Neuronal stem cell (in vitro differentiated cells): ENCODE data around the gene PACRG.

ENCODE experiments used
- DNase-seq: peaks from one replicate; pipeline ENCODE4 v3.0.0-alpha.2; 2013; ENCODE audit warnings: low spot score
- H2AFZ ChIP-seq: one replicate; pipeline ENCODE4 v1.6.1; 2013; ENCODE audit warnings: mild to moderate bottlenecking, low read length, inconsistent platforms
- H2AK5ac ChIP-seq: 2 replicates; pipeline ENCODE4 v1.6.1; 2013; ENCODE audit warnings: low read depth, mild to moderate bottlenecking, inconsistent platforms, low read length, moderate library complexity, mixed read lengths
- H2BK120ac ChIP-seq: 2 replicates; pipeline ENCODE4 v1.6.1; 2013; ENCODE audit warnings: low read depth, mild to moderate bottlenecking, inconsistent platforms, low read length, moderate library complexity, mixed read lengths
- H2BK12ac ChIP-seq: one replicate; pipeline ENCODE4 v1.6.1; 2013; ENCODE audit warnings: low read length, inconsistent platforms
- H2BK15ac ChIP-seq: 2 replicates; pipeline ENCODE4 v1.6.1; 2013; ENCODE audit warnings: mild to moderate bottlenecking, low read length, inconsistent platforms, mixed read lengths
- H2BK5ac ChIP-seq: one replicate; pipeline ENCODE4 v1.6.1; 2013; ENCODE audit warnings: inconsistent platforms, mild to moderate bottlenecking, low read length, moderate library complexity
- H3K14ac ChIP-seq: one replicate; pipeline ENCODE4 v1.6.1; 2013; ENCODE audit warnings: low read length, inconsistent platforms
- H3K18ac ChIP-seq: 2 replicates; pipeline ENCODE4 v1.6.1; 2013; ENCODE audit warnings: low read length, inconsistent platforms
- H3K23ac ChIP-seq: 2 replicates; pipeline ENCODE4 v1.6.1; 2013; ENCODE audit warnings: low read depth, mild to moderate bottlenecking, mixed read lengths, low read length, inconsistent platforms; ENCODE audit not compliant: poor library complexity
- H3K27ac ChIP-seq: replicated peaks from 3 replicates; pipeline ENCODE4 v1.5.1; 2013; ENCODE audit warnings: low read length, inconsistent platforms
- H3K27me3 ChIP-seq, 3 experiments: 2 replicates each; pipeline ENCODE4 v1.6.1; 2013; ENCODE audit warnings: low read length in 3 of 3, mild to moderate bottlenecking in 2 of 3, inconsistent platforms in 1 of 3, low read depth in 1 of 3, mixed read lengths in 1 of 3, moderate library complexity in 1 of 3; ENCODE audit not compliant: control insufficient read depth in 3 of 3, insufficient read depth in 3 of 3
- H3K36me3 ChIP-seq, 2 donors: replicated peaks in 1 of 2; 2 replicates each; pipeline ENCODE4 v1.6.1; 2013; ENCODE audit warnings: low read length in 2 of 2; ENCODE audit not compliant: control insufficient read depth in 2 of 2, insufficient read depth in 2 of 2
- H3K4ac ChIP-seq: 2 replicates; pipeline ENCODE4 v1.6.1; 2013; ENCODE audit warnings: inconsistent platforms, mild to moderate bottlenecking, low read length, moderate library complexity
- H3K4me1 ChIP-seq, 2 donors: 1 replicate in 1 of 2; 2 replicates in 1 of 2; pipeline ENCODE4 v1.6.1; 2013; ENCODE audit warnings: low read length in 2 of 2, low read depth in 1 of 2; ENCODE audit not compliant: control insufficient read depth in 2 of 2, insufficient read depth in 1 of 2
- H3K4me2 ChIP-seq: one replicate; pipeline ENCODE4 v1.6.1; 2013; ENCODE audit warnings: mild to moderate bottlenecking, low read length, inconsistent platforms; ENCODE audit not compliant: insufficient read depth, poor library complexity, severe bottlenecking
- H3K4me3 ChIP-seq, 2 donors: 2 replicates each; pipeline ENCODE4 v1.5.1; 2013; ENCODE audit warnings: low read length in 2 of 2, mild to moderate bottlenecking in 2 of 2, inconsistent platforms in 1 of 2, moderate library complexity in 1 of 2
- H3K79me1 ChIP-seq: one replicate; pipeline ENCODE4 v1.6.1; 2013; ENCODE audit warnings: low read depth, mild to moderate bottlenecking, inconsistent platforms, low read length, moderate library complexity
- H3K9ac ChIP-seq: one replicate; pipeline ENCODE4 v1.6.1; 2013; ENCODE audit warnings: mild to moderate bottlenecking, low read depth, low read length, inconsistent platforms; ENCODE audit not compliant: poor library complexity
- H3K9me3 ChIP-seq, 2 donors: replicated peaks in 1 of 2; 2 replicates each; pipeline versions ENCODE3 to v1.6.1; 2013; ENCODE audit warnings: low read length in 2 of 2, mild to moderate bottlenecking in 2 of 2, inconsistent platforms in 1 of 2, low read depth in 1 of 2, mixed read lengths in 1 of 2, moderate library complexity in 1 of 2; ENCODE audit not compliant: control insufficient read depth in 2 of 2, insufficient read depth in 1 of 2
- H4K8ac ChIP-seq: one replicate; pipeline ENCODE4 v1.6.1; 2013; ENCODE audit warnings: low read depth, mild to moderate bottlenecking, inconsistent platforms, low read length, moderate library complexity
- H4K91ac ChIP-seq: one replicate; pipeline ENCODE4 v1.6.1; 2013; ENCODE audit warnings: low read length, low read depth, mild to moderate bottlenecking, inconsistent platforms; ENCODE audit not compliant: poor library complexity
- WGBS, 2 donors: extraction: QIAGEN DNeasy Blood & Tissue Kit; methylation state at CpG; one replicate each; pipeline ENCODE4 v1.1.7; 2013; ENCODE audit warnings: missing lambda C conversion rate in 2 of 2, mixed read lengths in 1 of 2; ENCODE audit not compliant: insufficient read length in 2 of 2, insufficient replicate concordance in 1 of 2; ENCODE audit errors: extremely low coverage in 2 of 2; 5-methylcytosine and 5-hydroxymethylcytosine counted together

The PACRG gene

GRCh38 chr6:163017801-163018200 is 290.0 kb downstream of the PACRG start:
- H3K9me3 ChIP-seq: peaks cover 0 to 7% of the 10 kb centered on the region in 2 donors
- H3K27ac ChIP-seq: no peak overlapping the region
- H3K14ac ChIP-seq: no peak overlapping the region
- H3K4me3 ChIP-seq: no peak overlapping the region
- no peaks in the 10 kb centered on the region for H3K27me3 ChIP-seq
- no peak overlapping the region for H3K4me2 ChIP-seq
- no peak for DNase-seq
- H2BK12ac ChIP-seq: no peak overlapping the region
- H3K36me3 ChIP-seq: no peaks in the 10 kb centered on the region
- no peak overlapping the region for H4K91ac ChIP-seq
- H3K23ac ChIP-seq: no peak overlapping the region
- no CpG with 5 or more reads among the region's 1 CpG for WGBS, 2 donors
- no peaks in the 10 kb centered on the region for H3K79me1 ChIP-seq
- H2BK5ac ChIP-seq: no peak overlapping the region
- no peak overlapping the region for H3K18ac ChIP-seq
- H2AK5ac ChIP-seq: no peak overlapping the region
- no peak overlapping the region for H2BK15ac ChIP-seq
- H2BK120ac ChIP-seq: no peak overlapping the region
- H4K8ac ChIP-seq: no peak overlapping the region
- H2AFZ ChIP-seq: no peak overlapping the region
- H3K4me1 ChIP-seq: no peaks in the 10 kb centered on the region
- H3K9ac ChIP-seq: no peak overlapping the region
- H3K4ac ChIP-seq: no peak overlapping the region

- Histone ChIP-seq H4K8ac (no peak overlapping the region), H3K14ac (no peak overlapping the region), H3K79me1 (no peaks in the 10 kb centered on the region), H2BK120ac (no peak overlapping the region), H4K91ac (no peak overlapping the region), H3K36me3 (no peaks in the 10 kb centered on the region), H2AK5ac (no peak overlapping the region), H3K4me3 (no peak overlapping the region), H3K18ac (no peak overlapping the region), H3K9me3 (peaks cover 4 to 18% of the 10 kb centered on the region in 2 donors), H3K4me2 (no peak overlapping the region), H3K4me1 (no peaks in the 10 kb centered on the region), H2BK5ac (no peak overlapping the region), H3K27ac (no peak overlapping the region), H3K23ac (no peak overlapping the region), H2BK12ac (no peak overlapping the region), H2BK15ac (no peak overlapping the region), H3K9ac (no peak overlapping the region), H2AFZ (no peak overlapping the region), H3K4ac (no peak overlapping the region), H3K27me3 (no peaks in the 10 kb centered on the region)
- no CpG with 5 or more reads among the region's 3 CpGs for WGBS, 2 donors
- no peak for DNase-seq
Measured at GRCh38 chr6:163019926-163020325, 292.2 kb downstream of the PACRG start.

- Histone ChIP-seq H2AFZ (no peak overlapping the region), H3K4me3 (no peak overlapping the region), H3K27ac (no peak overlapping the region), H3K18ac (peak overlapping the region; percentile 11), H2BK120ac (no peak overlapping the region), H3K27me3 (no peaks in the 10 kb centered on the region), H4K8ac (no peak overlapping the region), H3K4me1 (no peaks in the 10 kb centered on the region), H3K14ac (no peak overlapping the region), H2AK5ac (no peak overlapping the region), H2BK12ac (peak overlapping the region; percentile 81), H3K23ac (no peak overlapping the region), H3K9me3 (peaks cover 4 to 18% of the 10 kb centered on the region in 2 donors), H3K9ac (no peak overlapping the region), H3K4ac (no peak overlapping the region), H3K79me1 (no peaks in the 10 kb centered on the region), H2BK15ac (no peak overlapping the region), H3K4me2 (no peak overlapping the region), H3K36me3 (no peaks in the 10 kb centered on the region), H4K91ac (no peak overlapping the region), H2BK5ac (peak overlapping the region; percentile 54)
- no peak for DNase-seq
- WGBS, 2 donors: no CpG with 5 or more reads among the region's 5 CpGs
Measured at GRCh38 chr6:163021054-163021453, 293.3 kb downstream of the PACRG start.

GRCh38 chr6:163023700-163024099 is 295.9 kb downstream of the PACRG start:
- no peak for DNase-seq
- no peak overlapping the region for H3K18ac ChIP-seq
- H2BK5ac ChIP-seq: no peak overlapping the region
- H2BK120ac ChIP-seq: no peak overlapping the region
- H2AK5ac ChIP-seq: no peak overlapping the region
- peaks cover 4 to 24% of the 10 kb centered on the region in 2 donors for H3K9me3 ChIP-seq
- no peak overlapping the region for H4K91ac ChIP-seq
- no peak overlapping the region for H3K14ac ChIP-seq
- H3K36me3 ChIP-seq: no peaks in the 10 kb centered on the region
- no peak overlapping the region for H2AFZ ChIP-seq
- no peak overlapping the region for H3K9ac ChIP-seq
- H3K27ac ChIP-seq: no peak overlapping the region
- no peaks in the 10 kb centered on the region for H3K4me1 ChIP-seq
- no peak overlapping the region for H4K8ac ChIP-seq
- H3K79me1 ChIP-seq: no peaks in the 10 kb centered on the region
- H3K4me3 ChIP-seq: no peak overlapping the region
- H2BK15ac ChIP-seq: no peak overlapping the region
- H3K4me2 ChIP-seq: no peak overlapping the region
- H3K23ac ChIP-seq: no peak overlapping the region
- H2BK12ac ChIP-seq: no peak overlapping the region
- no CpG with 5 or more reads among the region's 1 CpG for WGBS, 2 donors
- no peak overlapping the region for H3K4ac ChIP-seq
- no peaks in the 10 kb centered on the region for H3K27me3 ChIP-seq
